ENCODE data around the gene ANKRD9. TPM values are rescaled to one million over a fixed set of nuclear protein-coding genes. Genes with fewer than 3 reads are reported as not detected.

ANKRD9 gene
- total and polyA plus RNA-seq, 9 donors: 2.2 to 48.1 (median 15.0) TPM

- Histone ChIP-seq H3K9me3 (no peaks in the 10 kb centered on the region), H3K4me1 (ENCODE audit: insufficient read depth) (no peaks in the 10 kb centered on the region), H3K27ac (no peak overlapping the region), H3K36me3 (no peaks in the 10 kb centered on the region), H3K4me3 (no peak overlapping the region), H3K27me3 (no peaks in the 10 kb centered on the region)
- intact Hi-C loops (cut with DNase I): no loop called here
- DNase-seq: no peak
- TF ChIP-seq POLR2A (IDR thresholded peaks at IDR 0.05) (no peak), CTCF (IDR thresholded peaks at IDR 0.05) (no peak), EP300 (IDR thresholded peaks at IDR 0.05) (no peak)
- WGBS, 3 donors: 1 to 22% (median 3%) methylated on average over 3 of the region's 3 CpGs
Observed at GRCh38 chr14:102548616-102549240, 39.2 kb upstream of the ANKRD9 start.

- H3K4me3 ChIP-seq: no peak overlapping the region
- no peak overlapping the region for H3K27ac ChIP-seq
- no peaks in the 10 kb centered on the region for H3K4me1 ChIP-seq (ENCODE audit: insufficient read depth)
- DNase-seq: no peak
- intact Hi-C loops (cut with DNase I): no loop called here
- H3K36me3 ChIP-seq: no peaks in the 10 kb centered on the region
- TF ChIP-seq CTCF (IDR thresholded peaks at IDR 0.05): no peak
- TF ChIP-seq POLR2A (IDR thresholded peaks at IDR 0.05): no peak
- no peak for TF ChIP-seq EP300 (IDR thresholded peaks at IDR 0.05)
- 31 to 47% (median 31%) methylated on average over 29 of the region's 29 CpGs for WGBS, 3 donors
- no peaks in the 10 kb centered on the region for H3K9me3 ChIP-seq
- H3K27me3 ChIP-seq: no peaks in the 10 kb centered on the region
Observed at GRCh38 chr14:102545461-102546265, 36.1 kb upstream of the ANKRD9 start.

- no peaks in the 10 kb centered on the region for H3K4me1 ChIP-seq (ENCODE audit: insufficient read depth)
- 11 to 14% (median 12%) methylated on average over 34 to 66 of the region's 66 CpGs for WGBS, 3 donors
- intact Hi-C loops (cut with DNase I): no loop called here
- no peak overlapping the region for H3K4me3 ChIP-seq
- no peak for TF ChIP-seq CTCF (IDR thresholded peaks at IDR 0.05)
- TF ChIP-seq EP300 (IDR thresholded peaks at IDR 0.05): no peak
- no peak for TF ChIP-seq POLR2A (IDR thresholded peaks at IDR 0.05)
- H3K9me3 ChIP-seq: no peaks in the 10 kb centered on the region
- no peaks in the 10 kb centered on the region for H3K27me3 ChIP-seq
- H3K27ac ChIP-seq: no peak overlapping the region
- no peak for DNase-seq
- H3K36me3 ChIP-seq: no peaks in the 10 kb centered on the region
Observed at GRCh38 chr14:102544747-102545460, 35.3 kb upstream of the ANKRD9 start.

GRCh38 chr14:102544046-102544746 is 34.6 kb upstream of the ANKRD9 start:
- Histone ChIP-seq H3K4me1 (ENCODE audit: insufficient read depth) (peaks cover 3% of the 10 kb centered on the region), H3K9me3 (no peaks in the 10 kb centered on the region), H3K36me3 (no peaks in the 10 kb centered on the region), H3K4me3 (no peak overlapping the region), H3K27ac (no peak overlapping the region), H3K27me3 (no peaks in the 10 kb centered on the region)
- WGBS, 3 donors: 21 to 30% (median 27%) methylated on average over 25 to 43 of the region's 43 CpGs
- DNase-seq: no peak
- no peak for TF ChIP-seq CTCF (IDR thresholded peaks at IDR 0.05)
- TF ChIP-seq EP300 (IDR thresholded peaks at IDR 0.05): no peak
- no peak for TF ChIP-seq POLR2A (IDR thresholded peaks at IDR 0.05)
- intact Hi-C loops (cut with DNase I): no loop called here

Data from ovary (tissue), 9 donors.